CD4-positive, alpha-beta T cell treated with Interferon gamma for 1 hour (primary cell): Measurements from ENCODE around the gene NEURL2.
A peak's percentile ranks its signal among the peaks of the same experiment; 100 is the strongest.
"Not testable (repeated sequence)": the region's sequence is repeated elsewhere in the genome, so short reads cannot be mapped to it uniquely, and the experiment has no call there.

Source experiments
- DNase-seq: peaks from one replicate; pipeline ENCODE4 v3.0.0-alpha.2; 2020

The NEURL2 gene

GRCh38 chr20:45890985-45891983 lies at the start of gene NEURL2, which contains the start of gene CTSA:
Gene NEURL2 (minus strand): TSS chr20:45891208. CDS start chr20:45890991, 217 bp downstream.
Gene CTSA (plus strand): TSS chr20:45891335. CDS start chr20:45891569, 234 bp downstream.
- peak; percentile 79 for DNase-seq

GRCh38 chr20:45940469-45940868 lies 49.5 kb upstream of the NEURL2 start:
- DNase-seq = no peak

- no peak for DNase-seq
Measured at GRCh38 chr20:45940053-45940452, 49.0 kb upstream of the NEURL2 start.

- DNase-seq = no peak
Measured at GRCh38 chr20:45938727-45939438, 47.9 kb upstream of the NEURL2 start.

GRCh38 chr20:45937765-45938164 lies 46.8 kb upstream of the NEURL2 start:
- DNase-seq = no peak

- no peak for DNase-seq
Measured at GRCh38 chr20:45935416-45936046, 44.5 kb upstream of the NEURL2 start.

GRCh38 chr20:45934586-45935415 lies 43.8 kb upstream of the NEURL2 start, which contains the start of gene PCIF1:
Gene PCIF1 (plus strand): TSS chr20:45934683. CDS start chr20:45939000, 4,317 bp downstream.
- peak; percentile 97 for DNase-seq

- peak; percentile 53 for DNase-seq
Measured at GRCh38 chr20:45934046-45934585, 43.1 kb upstream of the NEURL2 start.

- DNase-seq = peak; percentile 65
Measured at GRCh38 chr20:45933266-45934045, 42.4 kb upstream of the NEURL2 start.

GRCh38 chr20:45931680-45932079 lies 40.7 kb upstream of the NEURL2 start:
- DNase-seq = not testable (repeated sequence)

GRCh38 chr20:45927071-45927878 lies 36.3 kb upstream of the NEURL2 start:
- no peak for DNase-seq

- DNase-seq = no peak
Measured at GRCh38 chr20:45926731-45927070, 35.7 kb upstream of the NEURL2 start.

GRCh38 chr20:45925821-45926506 lies 35.0 kb upstream of the NEURL2 start:
- DNase-seq = no peak

GRCh38 chr20:45924391-45925261 lies 33.6 kb upstream of the NEURL2 start:
- DNase-seq = no peak

GRCh38 chr20:45921337-45922189 lies 30.6 kb upstream of the NEURL2 start:
- no peak for DNase-seq

GRCh38 chr20:45920462-45921336 lies 29.7 kb upstream of the NEURL2 start:
- DNase-seq = no peak
